NCI-H82 treated with DMSO at 0.1 percent for 48 hours (cell line): ENCODE results near the gene NTN1.
"Not testable (repeated sequence)": the region's sequence is repeated elsewhere in the genome, so short reads cannot be mapped to it uniquely, and the experiment has no call there.

Source experiments
- DNase-seq: peaks from one replicate; lab custom pipeline; 2025; ENCODE audit not compliant: unreplicated experiment; lab: John Stamatoyannopoulos, UW

NTN1 gene

DNA sequence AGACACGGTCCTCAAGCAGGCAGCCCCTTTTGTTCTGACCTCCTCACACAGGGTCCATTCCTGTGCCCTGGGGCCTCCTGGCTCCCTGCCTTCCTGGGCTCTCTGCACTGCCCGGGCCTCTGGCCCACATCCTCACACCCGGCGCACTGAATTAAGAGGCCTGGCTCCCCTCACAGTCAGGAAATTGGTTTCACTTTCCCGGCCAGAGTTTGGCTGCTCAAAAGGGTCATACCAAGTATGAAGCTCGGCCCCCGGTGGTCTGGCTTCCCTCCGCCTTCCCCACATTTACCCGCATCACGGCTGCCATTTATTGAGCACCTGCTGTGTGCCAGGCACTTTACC lies 220.0 kb downstream of the NTN1 start:
- DNase-seq = no peak

DNA sequence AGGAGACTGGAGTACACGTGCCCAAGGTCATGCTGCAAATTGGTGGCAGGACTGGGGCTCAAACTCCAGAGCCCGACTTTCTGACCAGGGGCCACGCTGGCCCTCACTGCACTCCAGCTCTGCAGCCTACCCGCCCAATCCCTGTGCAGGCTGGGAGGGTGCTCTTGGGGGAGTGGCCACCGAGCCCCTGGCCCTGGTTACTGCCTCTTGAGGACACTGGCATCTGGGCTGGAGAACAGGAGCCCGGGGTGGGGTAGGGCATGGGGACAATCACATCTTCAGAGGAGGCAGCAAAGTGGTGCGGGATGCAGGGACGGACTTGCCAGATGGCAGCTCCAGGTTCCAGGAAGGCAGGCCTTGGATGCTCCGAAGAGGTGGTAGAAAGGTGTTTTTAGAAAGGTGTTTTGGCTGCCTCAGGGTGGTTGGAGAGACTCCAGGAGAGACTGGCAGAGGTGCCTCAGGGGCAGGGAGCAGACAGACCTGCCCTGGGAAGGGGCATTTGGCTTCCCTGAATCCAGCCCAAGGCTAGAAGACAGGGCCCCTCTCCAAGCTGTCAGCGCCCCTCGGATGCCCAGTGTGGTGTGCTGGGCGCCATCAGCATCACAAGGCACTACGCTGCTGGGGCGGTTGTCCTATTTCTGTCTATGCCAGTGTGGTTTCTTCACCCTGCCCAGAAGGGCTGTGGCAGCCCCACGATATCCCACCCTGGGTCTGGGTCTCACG lies 220.6 kb downstream of the NTN1 start:
- DNase-seq = no peak

DNA sequence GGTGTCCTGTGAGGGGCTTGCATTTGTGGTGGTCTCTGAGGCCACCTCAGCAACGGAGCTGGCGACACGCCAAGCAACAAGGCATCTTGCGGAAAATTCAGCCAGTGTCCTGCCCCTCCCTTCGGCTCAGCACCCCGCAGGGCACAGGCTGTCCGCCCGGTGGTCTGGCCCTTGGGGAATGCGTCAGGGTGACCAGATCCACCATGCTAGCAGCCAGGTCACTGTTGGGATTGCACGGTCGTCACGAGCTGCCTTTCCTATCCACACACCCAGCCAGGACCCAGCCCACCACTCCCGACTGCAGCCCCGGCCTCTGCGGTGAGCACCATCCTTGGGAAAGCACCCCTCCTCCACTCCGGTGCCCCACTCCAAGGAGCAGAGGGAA lies 221.2 kb downstream of the NTN1 start:
- DNase-seq = no peak

DNA sequence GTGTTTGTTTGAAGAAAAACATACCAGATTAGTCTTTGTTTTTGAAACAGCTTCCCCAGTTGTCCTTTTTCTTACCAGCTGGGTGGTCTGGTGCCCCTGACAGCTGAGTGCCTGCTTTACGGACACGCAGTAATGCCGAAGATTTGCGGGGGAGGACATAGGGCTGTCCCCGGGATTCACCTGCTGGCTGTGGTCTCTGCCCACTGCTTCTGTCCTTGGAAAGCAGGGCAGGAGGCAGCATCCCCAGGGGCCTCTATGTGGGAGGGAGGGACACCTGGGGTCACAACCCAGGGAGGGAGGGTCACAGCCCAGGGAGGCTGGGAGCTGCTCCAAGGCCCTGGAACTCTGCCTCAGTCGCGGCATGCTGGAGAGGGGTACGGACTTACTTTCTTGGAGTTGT lies 221.7 kb downstream of the NTN1 start:
- DNase-seq = no peak

DNA sequence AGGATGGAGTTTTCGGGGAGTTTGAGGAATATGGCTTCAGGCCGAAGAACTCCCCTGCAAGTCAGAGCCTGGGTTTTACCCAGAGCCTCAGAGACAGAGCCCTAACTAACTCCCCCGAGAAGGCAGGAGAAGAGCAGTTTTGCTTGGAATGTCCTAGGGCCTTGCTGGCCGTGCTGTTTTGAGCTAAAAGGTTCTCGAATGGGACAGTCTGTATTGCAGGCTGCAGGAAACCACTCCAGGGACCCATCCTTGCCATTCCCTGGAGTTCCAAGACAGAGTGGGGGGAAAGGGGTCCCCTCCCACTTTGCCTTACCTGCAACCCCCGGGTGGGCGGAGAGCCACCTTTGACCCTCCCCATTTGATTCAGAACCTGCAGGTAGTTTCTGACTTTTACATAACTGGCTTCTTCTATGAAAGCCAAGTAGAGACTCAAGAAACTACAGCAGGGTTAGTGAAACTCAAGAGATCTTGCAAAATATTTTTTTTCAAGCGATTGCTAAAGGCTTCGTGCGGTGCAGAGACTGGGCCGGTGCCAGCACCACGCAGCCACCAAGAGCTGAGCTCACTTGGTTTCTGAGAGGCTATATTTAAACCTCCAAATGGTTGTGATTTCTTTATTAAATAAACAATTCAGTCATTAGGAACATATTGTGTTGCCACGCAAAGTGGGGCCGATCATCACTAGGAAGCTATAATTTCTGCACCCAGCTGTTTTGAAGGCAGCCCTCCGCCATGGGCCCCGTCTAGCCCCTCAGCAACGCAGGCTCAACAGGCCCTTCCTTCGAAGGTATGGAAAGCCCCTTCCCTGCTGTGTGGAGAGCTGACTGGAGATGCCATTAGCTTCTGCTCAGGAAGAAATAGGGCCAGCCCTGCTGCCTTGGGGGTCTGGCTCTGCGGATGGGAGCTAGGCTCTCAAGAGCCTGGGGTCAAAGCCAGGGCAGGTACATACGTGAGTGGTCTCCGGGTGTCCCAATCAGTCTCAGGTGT lies 223.0 kb downstream of the NTN1 start:
- no peak for DNase-seq

DNA sequence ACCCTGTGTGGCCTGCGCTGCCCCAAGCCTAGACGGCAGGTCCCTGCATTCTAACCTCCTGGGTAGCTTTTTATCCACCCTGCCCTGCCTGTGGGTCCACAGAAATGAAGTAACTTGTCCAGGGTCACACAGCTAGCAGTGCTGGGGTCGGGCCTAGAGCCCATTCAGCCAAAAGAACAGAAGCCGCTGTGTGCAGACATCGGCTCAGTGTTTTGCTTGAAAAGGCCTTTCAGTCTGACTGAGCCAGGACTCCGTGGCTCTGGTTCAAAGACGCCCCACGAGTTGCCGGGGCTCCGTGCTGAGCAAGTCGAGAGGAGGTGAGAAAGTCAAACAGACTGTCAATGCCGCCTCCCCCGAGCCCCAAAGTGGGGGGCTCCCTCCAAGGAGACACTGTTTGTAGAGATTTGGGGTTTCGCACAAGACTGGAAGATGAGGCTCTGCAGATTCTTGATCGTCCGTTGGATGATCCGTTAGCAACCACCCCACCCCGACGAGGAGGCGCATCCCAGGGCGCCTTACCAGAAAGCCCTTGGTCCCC lies 226.2 kb downstream of the NTN1 start:
- DNase-seq = no peak

DNA sequence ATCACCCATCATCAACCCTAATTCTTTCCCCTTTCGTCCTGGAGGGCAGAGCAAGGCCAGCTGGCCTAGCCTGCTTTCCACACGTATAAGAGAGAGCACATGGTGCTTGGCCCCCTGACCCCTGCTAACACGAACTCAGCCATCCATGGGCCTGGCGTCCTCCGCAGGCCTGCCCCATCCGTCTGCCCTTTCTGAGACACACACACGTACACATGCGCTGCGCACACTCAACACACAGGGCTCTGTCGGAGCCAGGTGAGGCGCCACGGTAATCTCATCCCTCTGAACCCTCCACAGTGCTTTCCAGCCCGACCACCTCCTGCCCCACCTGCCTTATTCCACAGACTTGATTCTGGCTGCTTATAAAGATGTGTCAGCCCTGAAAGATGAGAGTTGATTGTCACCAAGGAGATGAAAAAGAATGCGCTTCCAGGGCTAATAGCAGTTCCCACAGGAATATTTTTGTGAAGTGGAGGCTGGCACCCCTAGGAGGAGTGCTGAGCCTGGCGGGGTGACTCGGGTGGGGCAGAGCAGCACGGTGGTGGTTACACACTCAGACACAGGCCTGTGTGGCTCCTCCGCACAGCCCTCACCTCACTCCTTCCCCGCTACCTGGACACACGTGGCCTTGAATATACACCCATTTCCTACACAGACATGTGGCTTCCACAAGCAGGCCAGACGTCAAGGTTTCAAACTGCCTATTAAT lies 228.1 kb downstream of the NTN1 start:
- no peak for DNase-seq

DNA sequence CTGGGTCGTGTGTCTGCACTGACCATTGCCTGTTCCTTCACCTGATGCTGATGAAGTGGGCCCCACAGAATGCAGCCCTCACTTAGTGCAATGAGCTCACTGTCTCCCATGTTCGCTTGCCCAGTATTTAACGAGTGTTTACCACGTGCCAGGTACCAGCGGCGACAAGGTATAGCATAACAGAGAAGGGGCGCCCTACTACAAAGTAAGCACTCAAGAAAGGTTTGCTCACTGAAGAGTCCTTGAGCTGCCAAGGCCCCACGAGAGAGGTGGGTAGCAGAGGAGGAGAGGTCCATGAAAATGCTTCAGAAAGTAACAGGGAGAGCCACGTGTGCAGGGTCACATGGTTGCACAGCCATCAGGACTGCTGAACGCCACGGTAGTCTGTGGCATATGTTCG lies 230.0 kb downstream of the NTN1 start:
- no peak for DNase-seq

DNA sequence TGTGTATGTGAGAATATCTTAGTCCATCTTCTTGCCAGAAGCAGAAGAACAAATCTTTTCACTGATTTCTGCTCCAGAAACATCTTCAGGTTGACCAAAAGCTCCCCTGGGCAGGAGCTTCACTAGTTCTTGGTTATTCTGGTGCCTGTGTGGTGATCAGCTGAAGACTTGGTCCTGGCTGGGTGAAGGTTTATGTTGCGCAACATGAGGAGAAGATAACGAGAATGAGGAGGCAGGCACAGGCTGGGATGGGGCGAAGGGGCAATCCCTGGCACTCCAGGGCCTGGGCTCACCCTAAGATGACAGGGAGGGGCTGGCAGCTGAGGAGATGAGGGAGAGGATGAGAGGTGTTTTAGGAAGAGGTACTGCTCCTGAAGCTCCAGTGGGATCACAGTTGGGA lies 232.0 kb downstream of the NTN1 start:
- no peak for DNase-seq

DNA sequence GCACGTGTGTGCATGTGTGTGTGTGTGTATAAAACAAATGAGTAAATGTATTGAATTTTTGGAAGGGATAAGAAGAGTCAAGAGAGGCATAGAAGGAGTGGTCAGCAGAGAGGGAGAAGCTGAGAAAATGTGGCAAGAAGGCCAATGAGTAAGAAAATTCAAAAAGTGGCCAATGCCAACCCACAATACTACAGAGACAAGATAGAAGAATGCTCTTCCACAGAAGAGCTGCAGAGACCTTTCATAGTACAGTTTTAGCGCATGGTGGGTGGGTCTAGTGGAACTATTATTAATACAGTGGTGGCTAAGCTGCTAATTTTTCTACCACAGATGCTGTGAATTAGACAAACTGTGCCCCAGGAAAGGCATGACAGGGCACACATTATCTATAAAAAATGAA lies 233.5 kb downstream of the NTN1 start:
- no peak for DNase-seq

DNA sequence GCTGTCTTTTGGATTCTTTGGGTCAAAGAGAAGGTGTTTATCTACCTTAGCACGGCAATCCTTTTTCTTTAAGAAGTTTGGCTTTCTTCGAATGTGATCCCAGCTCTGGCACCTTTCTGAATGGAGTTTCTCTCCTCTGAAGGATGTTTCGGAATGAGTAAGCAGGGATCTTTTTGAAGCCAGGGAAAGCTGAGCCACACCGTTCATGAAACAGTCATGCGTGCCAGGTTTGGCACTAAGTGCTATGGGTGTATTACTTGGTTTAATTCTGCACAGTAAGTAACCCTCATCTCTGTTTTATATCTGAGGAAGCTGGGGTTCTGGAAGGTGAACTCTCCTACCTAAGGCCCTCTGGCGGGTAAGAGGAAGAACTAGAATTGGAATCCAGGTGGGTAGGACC lies 234.5 kb downstream of the NTN1 start:
- no peak for DNase-seq

DNA sequence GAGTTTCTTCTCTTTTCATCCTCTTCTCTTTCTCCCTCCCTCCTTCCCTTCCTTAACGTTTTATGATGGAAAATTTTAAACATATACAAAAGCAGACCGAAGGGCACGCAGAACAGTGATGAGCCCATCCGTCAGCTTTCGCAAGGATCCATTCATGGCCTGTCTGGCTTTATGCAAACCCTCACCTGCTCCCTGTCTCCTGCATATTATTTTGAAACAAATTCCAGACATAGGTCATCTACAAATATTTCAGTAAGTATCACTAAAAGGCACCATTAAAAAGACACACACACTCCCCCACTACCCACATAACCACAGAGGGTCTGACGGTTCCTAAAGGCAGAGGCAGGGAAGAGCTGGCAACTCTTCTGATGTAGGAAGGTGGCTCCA lies 235.0 kb downstream of the NTN1 start:
- no peak for DNase-seq

DNA sequence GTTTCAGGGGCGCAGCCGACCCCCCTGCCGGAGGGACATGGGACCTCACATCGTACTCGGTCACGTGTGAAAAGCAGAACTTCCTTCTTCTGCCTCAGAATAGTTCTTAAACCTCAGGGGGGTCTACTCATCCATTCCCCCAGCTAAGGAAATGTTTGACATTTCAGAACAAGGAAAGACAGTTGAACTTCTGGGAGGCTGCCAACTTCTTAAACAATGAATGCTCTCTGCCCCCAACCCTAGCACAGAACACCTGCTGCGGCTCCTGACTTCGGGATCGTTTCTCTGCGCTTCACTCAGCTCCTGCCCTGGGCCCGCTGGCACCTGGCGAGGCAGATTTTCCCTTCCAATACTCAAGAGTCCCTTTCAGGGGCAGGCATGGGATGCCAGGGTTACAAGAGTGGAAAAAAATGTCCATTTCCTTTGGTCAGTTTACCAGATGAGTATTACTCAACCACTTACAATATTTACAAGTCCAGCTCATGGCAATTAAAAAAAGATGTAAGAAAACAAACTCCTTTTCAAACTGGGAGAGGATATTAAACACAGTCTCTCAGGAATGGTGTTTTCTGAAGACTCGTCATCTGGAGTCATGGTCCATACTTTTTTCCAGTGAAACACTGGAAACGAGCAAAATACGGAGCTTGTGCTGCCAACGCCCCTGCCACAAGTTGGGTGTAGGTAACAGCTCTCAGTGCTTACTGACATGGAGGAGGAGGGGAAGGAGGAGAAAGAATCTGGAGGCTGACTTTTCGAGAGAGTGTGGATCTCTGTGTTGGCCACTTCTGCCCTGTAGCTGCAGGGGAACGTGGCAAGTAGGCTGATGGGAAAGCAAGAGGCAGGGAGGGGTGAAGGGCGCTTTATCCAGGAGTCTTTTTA lies 235.7 kb downstream of the NTN1 start:
- DNase-seq = no peak

DNA sequence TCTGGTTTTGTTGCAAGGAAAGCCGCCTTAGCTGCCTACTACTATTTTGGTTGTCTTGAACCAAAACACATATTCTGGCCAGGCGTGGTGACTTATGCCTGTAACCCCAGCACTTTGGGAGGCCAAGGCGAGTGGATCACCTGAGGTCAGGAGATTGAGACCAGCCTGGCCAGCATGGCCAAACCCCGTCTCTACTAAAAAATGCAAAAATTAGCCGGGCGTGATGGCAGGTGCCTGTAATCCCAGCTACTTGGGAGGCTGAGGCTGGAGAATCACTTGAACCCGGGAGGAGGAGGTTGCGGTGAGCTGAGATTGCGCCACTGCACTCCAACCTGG lies 236.3 kb downstream of the NTN1 start:
- DNase-seq = not testable (repeated sequence)

DNA sequence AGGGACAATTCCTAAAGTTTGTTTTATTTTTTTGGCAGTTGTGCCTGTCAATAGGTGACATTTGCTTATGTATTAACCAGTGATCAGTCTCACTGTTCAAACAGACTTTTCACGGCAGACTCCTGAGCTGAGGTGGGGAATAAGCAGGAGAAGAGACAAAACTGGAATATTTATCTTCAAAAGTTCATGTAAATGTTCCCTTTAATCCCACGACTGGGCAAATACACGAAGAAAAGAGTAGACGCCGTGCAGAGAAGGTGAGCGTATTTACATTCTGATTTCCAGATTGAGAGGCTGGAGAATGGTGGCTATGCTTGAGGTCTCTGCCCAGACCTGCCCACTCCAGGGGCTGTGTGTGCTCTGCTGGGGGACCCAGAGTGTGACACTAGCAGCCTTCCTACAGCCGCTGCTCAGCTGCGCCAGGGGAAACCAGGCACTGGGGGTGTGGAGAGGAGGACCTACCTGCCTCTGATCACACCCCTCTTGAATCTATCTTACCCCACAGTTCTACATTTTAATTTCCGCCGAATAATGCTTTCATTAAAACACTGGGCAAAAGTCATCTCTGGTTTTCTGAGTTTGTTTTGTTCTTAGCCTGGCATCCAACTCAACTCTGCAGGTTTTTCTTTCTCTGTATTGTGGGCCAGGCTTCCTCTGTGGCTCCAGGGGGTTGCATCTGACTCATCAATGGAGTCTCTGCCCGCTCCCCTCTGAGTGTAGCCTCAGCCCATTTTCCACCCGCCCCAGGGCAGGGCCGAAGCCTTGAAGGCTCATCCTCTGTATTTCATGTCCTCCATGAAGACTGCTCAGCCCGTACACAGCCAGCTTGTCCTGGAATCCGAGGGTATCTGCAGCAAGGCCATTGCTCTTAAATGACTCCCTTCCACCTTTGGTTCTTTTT lies 237.1 kb downstream of the NTN1 start:
- DNase-seq = no peak

DNA sequence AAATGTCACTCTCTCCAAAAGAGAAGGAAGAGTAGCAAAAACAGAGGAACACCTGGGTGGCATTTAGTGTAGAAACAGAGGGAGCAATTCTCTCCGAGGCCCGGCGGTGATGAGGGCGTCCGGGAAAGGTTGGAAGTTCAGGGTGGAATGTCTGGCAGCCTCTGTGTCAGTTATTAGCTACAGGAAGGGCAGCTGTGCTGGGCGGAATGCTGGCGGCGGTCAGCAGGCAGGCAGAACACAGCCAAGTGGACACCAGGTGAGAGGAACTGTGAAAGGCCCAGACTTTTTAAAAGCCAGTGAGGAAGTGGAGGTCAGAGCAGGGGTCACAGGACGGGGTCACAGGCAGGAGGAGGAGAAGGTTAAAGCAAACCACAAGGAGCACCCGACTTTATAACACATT lies 238.1 kb downstream of the NTN1 start:
- DNase-seq = no peak

DNA sequence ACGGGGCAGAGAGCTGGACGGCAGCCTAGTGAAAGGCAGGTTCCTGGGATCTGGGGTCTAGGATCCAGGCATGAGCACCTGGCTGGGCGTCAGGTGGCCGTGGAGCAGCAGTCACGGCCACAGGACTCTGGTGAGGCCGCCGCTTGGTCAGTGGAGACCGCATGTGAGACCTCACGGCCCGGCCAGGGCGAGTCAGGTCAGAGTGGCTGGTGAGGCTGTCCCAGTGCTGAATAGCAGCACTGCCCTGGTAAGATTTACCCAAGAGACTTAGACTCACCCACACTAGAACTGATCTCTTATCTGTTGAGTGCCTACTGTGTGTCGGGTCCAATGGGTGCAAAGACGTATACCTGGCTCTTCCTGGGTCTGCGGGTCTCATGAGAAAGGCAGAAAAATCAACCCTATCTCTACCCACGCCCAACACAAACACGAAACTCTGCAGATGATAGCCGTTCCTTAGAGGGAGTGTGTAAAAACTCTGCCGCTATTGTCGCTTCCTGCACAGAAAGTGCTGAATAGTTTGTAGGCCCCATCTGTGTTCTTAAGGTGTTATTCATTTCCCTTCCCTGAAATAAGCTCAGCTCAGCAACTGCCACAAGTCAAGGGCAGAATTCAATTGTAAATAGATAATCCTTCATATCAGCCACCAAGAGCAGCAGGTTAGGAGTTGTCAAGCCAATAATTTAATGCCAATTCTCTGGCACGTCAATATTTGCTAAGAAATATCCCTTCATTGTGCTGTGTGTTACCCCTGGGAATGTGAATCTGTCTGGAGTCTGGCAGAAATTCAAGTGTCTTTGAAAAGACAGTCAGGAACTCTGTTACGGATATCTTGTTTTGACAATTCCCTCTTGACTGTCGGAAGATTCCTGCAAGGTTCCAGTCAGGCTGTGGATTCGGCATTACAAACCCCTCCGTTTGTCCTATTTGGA lies 240.0 kb downstream of the NTN1 start:
- DNase-seq = no peak

DNA sequence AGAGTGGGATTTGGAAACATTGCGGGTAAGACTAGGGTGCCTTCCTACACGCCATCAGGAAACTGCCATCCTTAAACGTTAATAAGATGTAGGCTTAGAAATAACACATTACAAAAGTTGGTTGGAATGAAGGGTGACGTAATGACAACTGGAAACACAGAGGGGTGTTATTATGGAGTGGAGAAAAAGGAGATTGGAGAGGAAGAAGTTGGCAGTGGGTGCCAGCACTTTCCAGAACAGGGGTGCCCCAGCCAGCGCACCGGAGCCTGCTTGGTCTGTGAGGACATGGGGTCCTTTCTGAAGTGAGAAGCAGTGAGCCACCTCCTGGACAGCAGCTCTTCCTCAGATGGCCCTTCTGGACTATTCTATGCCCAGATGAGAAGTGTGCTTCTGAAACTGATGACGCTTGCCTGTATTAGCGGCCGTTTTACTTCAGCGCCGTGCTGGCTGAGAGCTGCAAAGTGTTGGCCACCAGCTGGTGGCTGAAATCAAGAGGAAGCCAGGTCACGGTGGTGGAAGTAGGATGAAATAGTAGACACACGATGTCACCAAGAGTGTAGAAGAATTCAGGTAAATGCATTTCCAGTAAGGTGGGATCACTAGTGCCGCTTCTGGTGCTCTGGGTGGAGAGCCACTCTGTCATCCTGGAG lies 244.8 kb downstream of the NTN1 start:
- DNase-seq = no peak
